CD8-positive, alpha-beta memory T cell (primary cell): ENCODE measurements around the gene KRR1. TPM values are rescaled to one million over a fixed set of nuclear protein-coding genes. Genes with fewer than 3 reads are reported as not detected.
"Not testable (repeated sequence)": the region's sequence is repeated elsewhere in the genome, so short reads cannot be mapped to it uniquely, and the experiment has no call there.

Experiments
- CTCF ChIA-PET: fragments of 350-600 bp; sonication (Branson Sonifier 250); formaldehyde crosslinking; loops from one replicate; lab custom pipeline; 2021; ENCODE audit warnings: antibody characterized with exemption; lab: Charles Lee
- POLR2A ChIA-PET: fragments of 350-600 bp; sonication (Branson Sonifier 250); formaldehyde crosslinking; loops from one replicate; lab custom pipeline; 2021; ENCODE audit warnings: antibody characterized with exemption; lab: Charles Lee
- DNase-seq, 5 donors: peaks; one replicate each; pipeline versions ENCODE4 v3.0.0 to v3.0.0-alpha.2; 2020 to 2022; ENCODE audit warnings: mixed read lengths in 1 of 5
- H3K27ac ChIP-seq: one replicate; pipeline ENCODE4 v1.7.0; 2013; ENCODE audit warnings: low read depth, mild to moderate bottlenecking, low read length, moderate library complexity
- H3K27me3 ChIP-seq: 2 replicates; pipeline ENCODE4 v1.7.0; 2013; ENCODE audit warnings: low read length, mild to moderate bottlenecking; ENCODE audit not compliant: insufficient read depth, poor library complexity, severe bottlenecking
- H3K36me3 ChIP-seq: 2 replicates; pipeline ENCODE4 v1.7.0; 2013; ENCODE audit warnings: mild to moderate bottlenecking, low read length, moderate library complexity; ENCODE audit not compliant: insufficient read depth
- H3K4me1 ChIP-seq: 2 replicates; pipeline ENCODE4 v1.7.0; 2013; ENCODE audit warnings: mild to moderate bottlenecking, low read length, moderate library complexity; ENCODE audit not compliant: insufficient read depth
- H3K4me3 ChIP-seq: 2 replicates; pipeline ENCODE4 v1.7.0; 2013; ENCODE audit warnings: mild to moderate bottlenecking, low read length
- H3K9me3 ChIP-seq: 2 replicates; pipeline ENCODE4 v1.7.0; 2013; ENCODE audit warnings: mild to moderate bottlenecking, low read length
- H3K27ac Mint-ChIP-seq, 8 donors: one replicate each; pipeline ENCODE4 v1.8.0; 2020 to 2021; ENCODE audit warnings: mixed read lengths in 8 of 8, mild to moderate bottlenecking in 6 of 8, inconsistent platforms in 3 of 8, moderate library complexity in 3 of 8
- H3K27me3 Mint-ChIP-seq, 2 donors: one replicate each; pipeline ENCODE4 v1.8.0; 2020 to 2021; ENCODE audit warnings: mixed read lengths in 2 of 2, mild to moderate bottlenecking in 1 of 2, moderate library complexity in 1 of 2
- H3K36me3 Mint-ChIP-seq, 3 donors: one replicate each; pipeline ENCODE4 v1.8.0; 2020 to 2021; ENCODE audit warnings: mixed read lengths in 3 of 3, inconsistent platforms in 1 of 3, mild to moderate bottlenecking in 1 of 3
- H3K4me1 Mint-ChIP-seq, 3 donors: one replicate each; pipeline ENCODE4 v1.8.0; 2020 to 2021; ENCODE audit warnings: mixed read lengths in 3 of 3, inconsistent platforms in 1 of 3, mild to moderate bottlenecking in 1 of 3
- H3K4me3 Mint-ChIP-seq, 7 donors: one replicate each; pipeline ENCODE4 v1.8.0; 2020 to 2021; ENCODE audit warnings: mixed read lengths in 7 of 7, mild to moderate bottlenecking in 6 of 7, moderate library complexity in 4 of 7, inconsistent platforms in 2 of 7
- H3K9me3 Mint-ChIP-seq, 5 donors: one replicate each; pipeline ENCODE4 v1.8.0; 2020 to 2022; ENCODE audit warnings: mixed read lengths in 5 of 5, mild to moderate bottlenecking in 3 of 5, moderate library complexity in 2 of 5, inconsistent platforms in 1 of 5
- polyA plus RNA-seq: library from polyadenylated mRNA; unstranded; fragments of 300-500 nt; fragmentation: Illumina TruSeq; gene quantifications from one replicate; pipeline ENCODE4 v1.2.3, GENCODE V29; 2021
- total RNA-seq, 2 experiments: library from RNA; stranded (reverse); gene quantifications; one replicate each; pipeline ENCODE4 v1.2.3, GENCODE V29; 2021

KRR1 gene
- total and polyA plus RNA-seq, 3 experiments from 2014 or later = 76.8 to 151 (median 143) TPM

DNA sequence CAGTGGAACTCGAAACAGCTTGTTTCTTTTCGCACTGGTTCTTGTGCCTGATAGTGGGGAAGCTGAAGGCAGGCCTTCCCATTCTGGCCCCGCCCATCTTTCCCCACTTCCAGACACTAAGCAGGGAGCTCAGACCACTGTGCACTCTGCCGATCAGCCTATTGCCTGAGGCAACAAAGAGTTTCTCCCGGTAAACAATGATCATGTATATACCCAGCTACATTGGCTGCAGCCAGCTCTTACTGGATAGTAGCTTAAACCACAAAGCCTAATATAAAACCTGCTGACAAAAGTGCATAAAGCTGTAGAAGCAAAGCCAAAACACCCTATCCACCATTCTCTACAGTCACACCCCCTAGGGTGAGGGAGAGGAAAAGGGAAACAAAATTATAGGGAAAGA is 55.6 kb downstream of the KRR1 start:
- ChIA-PET CTCF (interaction anchor here (0.6 to 3.2 kb wide), 7 partner anchors 10 to 29 kb away, joined by 3 to 27 read pairs (median 3); partner anchors contain the start of gene GLIPR1), POLR2A (interaction anchor here (0.5 kb wide), 1 partner anchor 595 kb away, joined by 8 read pairs; no protein-coding TSS in a partner anchor)
- Mint-ChIP-seq H3K4me3 (peak overlapping the region in 1 of 7 donors; percentile 1), H3K36me3 (peaks cover 0 to 3% (median 0%) of the 10 kb centered on the region in 3 donors), H3K27ac (peak overlapping the region in 1 of 8 donors; percentile 3), H3K27me3 (no peaks in the 10 kb centered on the region), H3K4me1 (peaks cover 48 to 56% (median 51%) of the 10 kb centered on the region in 3 donors), H3K9me3 (peaks cover 0 to 8% (median 3%) of the 10 kb centered on the region in 5 donors)
- no peaks in the 10 kb centered on the region for H3K36me3 ChIP-seq
- no peaks in the 10 kb centered on the region for H3K27me3 ChIP-seq
- H3K4me3 ChIP-seq = no peak overlapping the region
- H3K27ac ChIP-seq = no peak overlapping the region
- peaks cover 36% of the 10 kb centered on the region for H3K4me1 ChIP-seq
- H3K9me3 ChIP-seq = no peaks in the 10 kb centered on the region
- DNase-seq = no peak

DNA sequence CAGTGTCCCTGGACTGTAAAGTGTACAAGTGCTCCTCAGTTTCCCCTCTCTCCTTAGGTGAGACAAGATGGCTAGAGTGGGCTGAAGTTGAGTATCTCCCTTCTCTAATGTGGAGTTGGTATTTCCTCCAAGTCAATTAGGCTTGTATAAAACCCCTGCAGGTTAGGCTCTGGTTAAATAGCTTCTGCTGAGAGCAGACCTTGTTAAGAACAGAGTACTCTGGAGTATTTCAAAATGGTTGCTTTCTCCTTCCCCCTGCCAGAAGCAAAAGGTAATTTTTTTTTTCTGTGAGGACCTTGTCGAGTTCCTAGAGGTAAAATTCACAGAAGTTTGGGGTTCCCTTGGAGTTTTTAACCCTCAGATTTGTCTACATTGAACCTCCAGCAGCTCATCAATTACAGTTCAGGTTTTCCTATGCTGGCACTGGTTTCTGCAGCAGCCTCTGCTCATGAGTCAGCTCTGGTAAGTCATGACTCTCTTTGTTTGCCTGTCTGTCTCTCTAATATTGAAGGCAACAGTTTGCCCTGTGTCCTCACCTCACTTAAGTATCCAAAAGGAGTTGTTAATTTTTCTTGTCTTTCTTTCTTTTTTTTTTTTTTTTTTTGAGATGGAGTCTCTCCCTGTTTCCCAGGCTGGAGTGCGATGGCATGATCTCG is 58.6 kb downstream of the KRR1 start:
- ChIA-PET POLR2A (no interaction called here), CTCF (interaction anchor here (1.2 kb wide), 2 partner anchors 31 to 32 kb away, joined by 4 read pairs; no protein-coding TSS in a partner anchor)
- Histone ChIP-seq H3K9me3 (no peaks in the 10 kb centered on the region), H3K27ac (no peak overlapping the region), H3K4me3 (no peak overlapping the region), H3K4me1 (peaks cover 13% of the 10 kb centered on the region), H3K36me3 (no peaks in the 10 kb centered on the region), H3K27me3 (no peaks in the 10 kb centered on the region)
- H3K27ac Mint-ChIP-seq = no peak overlapping the region
- no peak overlapping the region for H3K4me3 Mint-ChIP-seq
- no peaks in the 10 kb centered on the region for H3K27me3 Mint-ChIP-seq
- peaks cover 0 to 3% (median 2%) of the 10 kb centered on the region in 5 donors for H3K9me3 Mint-ChIP-seq
- DNase-seq = no peak
- peaks cover 21 to 27% (median 23%) of the 10 kb centered on the region in 3 donors for H3K4me1 Mint-ChIP-seq
- H3K36me3 Mint-ChIP-seq = no peaks in the 10 kb centered on the region

DNA sequence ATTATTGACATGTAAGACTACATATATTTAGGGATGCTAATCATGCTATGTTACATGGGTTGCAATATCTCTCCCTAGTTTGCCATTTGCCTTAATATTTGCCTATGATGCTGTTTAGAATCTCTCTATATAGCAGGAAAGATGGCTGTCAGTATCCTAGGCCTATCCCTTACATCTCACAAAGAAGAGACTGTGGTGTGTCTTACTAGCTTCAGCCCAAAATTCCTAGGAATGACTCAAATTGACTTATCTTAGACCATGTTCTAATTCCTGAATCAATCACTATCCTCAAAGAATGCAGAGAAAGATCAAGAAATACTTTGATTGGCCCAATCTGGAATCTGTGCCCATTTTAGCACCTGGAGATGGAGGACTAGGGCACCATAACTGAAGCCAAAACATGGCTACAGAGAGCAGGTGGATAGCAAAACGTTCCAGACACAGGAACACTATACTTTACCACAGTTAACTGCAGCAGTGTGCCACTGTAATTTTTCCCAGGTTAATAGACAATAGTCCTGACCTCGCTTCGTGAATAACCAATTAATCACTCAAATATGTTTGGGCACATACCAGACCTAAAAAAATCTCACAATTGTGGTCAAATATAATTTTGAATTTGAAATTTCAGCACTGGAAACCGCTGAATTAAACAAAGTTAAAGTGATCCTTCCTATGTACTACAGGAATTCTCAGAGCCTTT is 63.6 kb downstream of the KRR1 start:
- ChIA-PET CTCF (interaction anchor here (2.5 kb wide), 1 partner anchor 10 kb away, joined by 10 read pairs; no protein-coding TSS in a partner anchor), POLR2A (no interaction called here)
- Histone ChIP-seq H3K4me1 (no peaks in the 10 kb centered on the region), H3K27ac (no peak overlapping the region), H3K4me3 (no peak overlapping the region), H3K9me3 (no peaks in the 10 kb centered on the region), H3K27me3 (no peaks in the 10 kb centered on the region), H3K36me3 (no peaks in the 10 kb centered on the region)
- DNase-seq = no peak
- H3K9me3 Mint-ChIP-seq = no peaks in the 10 kb centered on the region
- no peaks in the 10 kb centered on the region for H3K27me3 Mint-ChIP-seq
- H3K4me3 Mint-ChIP-seq = no peak overlapping the region
- H3K4me1 Mint-ChIP-seq = peaks cover 0 to 5% (median 0%) of the 10 kb centered on the region in 3 donors
- H3K27ac Mint-ChIP-seq = no peak overlapping the region
- no peaks in the 10 kb centered on the region for H3K36me3 Mint-ChIP-seq

DNA sequence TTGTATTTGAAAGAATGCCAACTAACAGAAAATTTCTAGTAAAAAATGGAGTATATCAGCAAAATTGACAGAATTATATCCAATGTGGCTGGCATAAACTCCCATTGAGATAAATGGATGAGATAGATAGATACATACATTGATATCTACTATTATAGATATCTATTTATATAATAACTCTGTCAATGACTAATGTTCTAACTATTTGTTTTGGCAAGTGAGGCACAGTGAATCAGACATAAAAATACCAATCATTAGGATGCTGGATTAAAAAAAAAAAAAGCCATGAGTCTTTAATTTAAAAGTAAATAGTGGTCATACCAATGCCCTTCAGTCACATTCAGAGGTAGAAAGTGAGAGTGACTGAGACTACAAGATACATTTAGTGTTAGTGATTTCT is 64.6 kb downstream of the KRR1 start:
- H3K36me3 ChIP-seq = no peaks in the 10 kb centered on the region
- Mint-ChIP-seq H3K27ac (no peak overlapping the region), H3K27me3 (no peaks in the 10 kb centered on the region), H3K36me3 (no peaks in the 10 kb centered on the region), H3K9me3 (no peaks in the 10 kb centered on the region), H3K4me1 (peaks cover 0 to 3% (median 0%) of the 10 kb centered on the region in 3 donors), H3K4me3 (no peak overlapping the region)
- no peak overlapping the region for H3K4me3 ChIP-seq
- H3K4me1 ChIP-seq = no peaks in the 10 kb centered on the region
- no peak overlapping the region for H3K27ac ChIP-seq
- DNase-seq = no peak
- POLR2A ChIA-PET = no interaction called here
- H3K9me3 ChIP-seq = no peaks in the 10 kb centered on the region
- CTCF ChIA-PET = interaction anchor here (1.1 to 2.5 kb wide), 3 partner anchors 8 to 58 kb away, joined by 3 to 10 read pairs (median 6); no protein-coding TSS in a partner anchor
- H3K27me3 ChIP-seq = no peaks in the 10 kb centered on the region

DNA sequence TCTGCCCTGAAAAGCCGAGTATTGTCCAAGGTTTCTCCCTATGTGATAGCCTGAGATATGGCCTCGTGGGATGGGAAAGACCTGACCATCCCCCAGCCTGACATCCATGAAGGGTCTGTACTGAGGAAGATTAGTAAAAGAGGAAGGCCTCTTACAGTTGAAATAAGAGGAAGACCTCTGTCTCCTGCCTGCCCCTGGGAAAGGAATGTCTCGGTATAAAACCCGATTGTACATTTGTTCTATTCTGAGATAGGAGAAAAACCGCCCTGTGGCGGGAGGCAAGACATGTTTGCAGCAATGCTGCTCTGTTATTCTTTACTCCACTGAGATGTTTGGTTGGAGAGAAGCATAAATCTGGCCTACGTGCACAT is 66.3 kb downstream of the KRR1 start:
- H3K9me3 Mint-ChIP-seq, H3K27ac ChIP-seq, DNase-seq, H3K36me3 Mint-ChIP-seq, CTCF ChIA-PET, POLR2A ChIA-PET, H3K4me3 ChIP-seq, H3K4me1 ChIP-seq, H3K4me3 Mint-ChIP-seq, H3K27ac Mint-ChIP-seq, H3K9me3 ChIP-seq, H3K36me3 ChIP-seq, H3K4me1 Mint-ChIP-seq, H3K27me3 ChIP-seq, H3K27me3 Mint-ChIP-seq: not testable (repeated sequence)

DNA sequence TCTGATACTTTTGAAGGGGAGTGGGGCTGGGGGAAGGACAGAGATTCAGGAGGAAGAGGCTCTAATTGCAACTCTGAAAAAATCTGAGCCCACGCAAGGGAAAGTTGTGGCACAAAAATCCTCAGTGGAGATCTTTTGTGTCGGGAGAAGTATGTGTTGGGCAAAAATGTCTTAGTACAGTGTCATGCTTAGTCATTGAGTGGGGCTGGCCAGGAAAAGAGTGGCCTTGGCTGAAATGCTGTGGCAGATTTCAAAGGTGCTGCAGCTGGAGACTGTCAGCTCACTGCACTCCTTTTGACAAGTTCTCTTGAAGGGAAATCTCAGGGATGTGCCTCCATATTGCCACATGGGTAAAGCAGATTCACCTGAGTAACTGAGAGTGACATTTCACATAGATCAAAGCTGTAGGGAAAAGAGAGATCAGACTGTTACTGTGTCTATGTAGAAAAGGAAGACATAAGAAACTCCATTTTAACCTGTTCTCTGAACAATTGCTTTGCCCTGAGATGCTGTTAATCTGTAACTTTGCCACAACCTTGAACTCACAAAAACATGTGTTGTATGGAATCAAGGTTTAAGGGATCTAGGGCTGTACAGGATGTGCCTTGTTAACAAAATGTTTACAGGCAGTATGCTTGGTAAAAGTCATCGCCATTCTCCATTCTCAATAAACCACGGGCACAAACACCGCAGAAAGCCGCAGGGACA is 66.8 kb downstream of the KRR1 start:
- Histone ChIP-seq H3K4me3 (no peak overlapping the region), H3K36me3 (no peaks in the 10 kb centered on the region), H3K27ac (no peak overlapping the region), H3K27me3 (no peaks in the 10 kb centered on the region), H3K4me1 (no peaks in the 10 kb centered on the region), H3K9me3 (no peaks in the 10 kb centered on the region)
- H3K27ac Mint-ChIP-seq = peak overlapping the region in 1 of 8 donors; percentile 50
- H3K27me3 Mint-ChIP-seq = peaks cover 0 to 4% of the 10 kb centered on the region in 2 donors
- H3K9me3 Mint-ChIP-seq = peaks cover 0 to 5% (median 2%) of the 10 kb centered on the region in 5 donors
- H3K36me3 Mint-ChIP-seq = peaks cover 0 to 7% (median 4%) of the 10 kb centered on the region in 3 donors
- ChIA-PET POLR2A (interaction anchor here (0.5 kb wide), 1 partner anchor 9 kb away, joined by 5 read pairs; no protein-coding TSS in a partner anchor), CTCF (no interaction called here)
- DNase-seq = no peak
- H3K4me3 Mint-ChIP-seq = no peak overlapping the region
- H3K4me1 Mint-ChIP-seq = no peaks in the 10 kb centered on the region

DNA sequence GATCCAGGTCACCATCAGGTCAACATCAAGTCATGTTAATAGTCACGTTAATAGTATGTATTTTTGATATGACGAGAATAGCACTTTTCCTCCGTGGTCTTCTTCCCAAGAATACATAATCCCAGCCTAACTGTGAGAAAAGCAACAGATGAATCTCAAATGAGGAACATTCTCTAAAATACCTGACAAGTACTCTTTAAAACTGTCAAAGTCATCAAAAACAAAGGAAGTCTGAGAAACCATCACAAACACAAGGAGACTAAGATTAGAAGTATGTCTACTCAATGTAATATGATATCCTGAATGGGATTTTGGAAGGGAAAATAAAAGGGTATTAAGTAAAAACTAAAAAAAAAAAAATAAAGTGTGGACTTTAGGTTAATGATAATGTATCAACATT is 67.7 kb downstream of the KRR1 start:
- ChIA-PET POLR2A (no interaction called here), CTCF (no interaction called here)
- H3K9me3 ChIP-seq = no peaks in the 10 kb centered on the region
- no peak overlapping the region for H3K4me3 Mint-ChIP-seq
- H3K27ac ChIP-seq = no peak overlapping the region
- peaks cover 0 to 4% of the 10 kb centered on the region in 2 donors for H3K27me3 Mint-ChIP-seq
- peaks cover 0 to 5% (median 2%) of the 10 kb centered on the region in 5 donors for H3K9me3 Mint-ChIP-seq
- H3K36me3 Mint-ChIP-seq = peaks cover 0 to 7% (median 4%) of the 10 kb centered on the region in 3 donors
- no peak for DNase-seq
- H3K4me3 ChIP-seq = no peak overlapping the region
- H3K36me3 ChIP-seq = no peaks in the 10 kb centered on the region
- no peak overlapping the region for H3K27ac Mint-ChIP-seq
- H3K27me3 ChIP-seq = no peaks in the 10 kb centered on the region
- no peaks in the 10 kb centered on the region for H3K4me1 ChIP-seq
- peaks cover 0 to 4% (median 4%) of the 10 kb centered on the region in 3 donors for H3K4me1 Mint-ChIP-seq
